Right hindlimb (tissue), 1 donor: ENCODE results near the gene GALNT2.
A peak's percentile ranks its signal among the peaks of the same experiment; 100 is the strongest.

ENCODE experiments used
- DNase-seq: peaks from one replicate; pipeline ENCODE4 v3.0.0-alpha.2; 2018

Gene GALNT2

GRCh38 chr1:230268371-230269170, 201.5 kb downstream of the GALNT2 start:
- peak; percentile 45 for DNase-seq

GRCh38 chr1:230270185-230270558, 203.1 kb downstream of the GALNT2 start:
- no peak for DNase-seq

GRCh38 chr1:230270559-230271281, 203.7 kb downstream of the GALNT2 start:
- peak; percentile 14 for DNase-seq

GRCh38 chr1:230271300-230272035, 204.4 kb downstream of the GALNT2 start:
- peak; percentile 12 for DNase-seq

- DNase-seq, result peak; percentile 3
These were observed 205.5 kb downstream of the GALNT2 start for GRCh38 chr1:230272557-230272956.

GRCh38 chr1:230273141-230273710, 206.2 kb downstream of the GALNT2 start:
- peak; percentile 2 for DNase-seq

GRCh38 chr1:230274254-230274653, 207.2 kb downstream of the GALNT2 start:
- DNase-seq, result no peak

GRCh38 chr1:230276401-230276800, 209.4 kb downstream of the GALNT2 start:
- DNase-seq, result peak; percentile 11

- peak; percentile 12 for DNase-seq
These were observed 210.4 kb downstream of the GALNT2 start for GRCh38 chr1:230277201-230278025.

- DNase-seq, result no peak
These were observed 211.3 kb downstream of the GALNT2 start for GRCh38 chr1:230278376-230278775.

- DNase-seq, result peak; percentile 11
These were observed 212.0 kb downstream of the GALNT2 start for GRCh38 chr1:230278871-230279582.

GRCh38 chr1:230279583-230279945, 212.5 kb downstream of the GALNT2 start:
- no peak for DNase-seq

GRCh38 chr1:230280054-230280795, 213.2 kb downstream of the GALNT2 start:
- peak; percentile 6 for DNase-seq

GRCh38 chr1:230280906-230281413, 213.9 kb downstream of the GALNT2 start:
- DNase-seq, result peak; percentile 25

GRCh38 chr1:230281556-230281955, 214.5 kb downstream of the GALNT2 start:
- peak; percentile 14 for DNase-seq

- DNase-seq, result peak; percentile 15
These were observed 215.1 kb downstream of the GALNT2 start for GRCh38 chr1:230282157-230282556.

GRCh38 chr1:230283678-230284077, 216.6 kb downstream of the GALNT2 start:
- DNase-seq, result peak; percentile 7

GRCh38 chr1:230284891-230285290, 217.9 kb downstream of the GALNT2 start:
- DNase-seq, result no peak

- DNase-seq, result no peak
These were observed 218.3 kb downstream of the GALNT2 start for GRCh38 chr1:230285351-230285750.

GRCh38 chr1:230286166-230286889, 219.3 kb downstream of the GALNT2 start:
- no peak for DNase-seq
